ENCODE measurements around the gene NMB. TPM values are rescaled to one million over a fixed set of nuclear protein-coding genes. Genes with fewer than 3 reads are reported as not detected.

Gene NMB
- total and polyA plus RNA-seq, 9 donors = 2.7 to 11.5 (median 7.3) TPM

- Histone ChIP-seq H3K36me3 (no peaks in the 10 kb centered on the region), H3K27me3 (no peaks in the 10 kb centered on the region), H3K4me1 (ENCODE audit: insufficient read depth) (no peaks in the 10 kb centered on the region), H3K4me3 (no peak overlapping the region), H3K9me3 (no peaks in the 10 kb centered on the region), H3K27ac (no peak overlapping the region)
- no peak for DNase-seq
- WGBS, 3 donors = 77 to 85% (median 82%) methylated on average over 5 of the region's 5 CpGs
- intact Hi-C loops (cut with DNase I) = loop anchor here in 1 of 4 donors (10.0 kb wide), 1 partner anchor 59 kb away; the partner anchor contains the start of gene ZNF592
- TF ChIP-seq POLR2A (IDR thresholded peaks at IDR 0.05) = no peak
- no peak for TF ChIP-seq EP300 (IDR thresholded peaks at IDR 0.05)
- TF ChIP-seq CTCF (IDR thresholded peaks at IDR 0.05) = no peak
Measured at GRCh38 chr15:84685304-84685703, 27.3 kb upstream of the NMB start.

GRCh38 chr15:84684092-84684491 lies 26.1 kb upstream of the NMB start:
- intact Hi-C loops (cut with DNase I) = loop anchor here in 1 of 4 donors (10.0 kb wide), 1 partner anchor 61 kb away; the partner anchor contains the start of gene ZNF592
- H3K27ac ChIP-seq = no peak overlapping the region
- DNase-seq = no peak
- no peaks in the 10 kb centered on the region for H3K4me1 ChIP-seq (ENCODE audit: insufficient read depth)
- TF ChIP-seq CTCF (IDR thresholded peaks at IDR 0.05) = no peak
- no peak for TF ChIP-seq EP300 (IDR thresholded peaks at IDR 0.05)
- TF ChIP-seq POLR2A (IDR thresholded peaks at IDR 0.05) = no peak
- no peak overlapping the region for H3K4me3 ChIP-seq
- no peaks in the 10 kb centered on the region for H3K36me3 ChIP-seq
- WGBS, 3 donors = 59 to 94% (median 85%) methylated on average over 1 of the region's 1 CpG
- no peaks in the 10 kb centered on the region for H3K27me3 ChIP-seq
- no peaks in the 10 kb centered on the region for H3K9me3 ChIP-seq

GRCh38 chr15:84681831-84682230 lies 23.8 kb upstream of the NMB start:
- 92 to 96% (median 93%) methylated on average over 3 of the region's 3 CpGs for WGBS, 3 donors
- H3K36me3 ChIP-seq = no peaks in the 10 kb centered on the region
- H3K27ac ChIP-seq = no peak overlapping the region

GRCh38 chr15:84671211-84671610 lies 13.2 kb upstream of the NMB start:
- Histone ChIP-seq H3K4me1 (ENCODE audit: insufficient read depth) (no peaks in the 10 kb centered on the region), H3K4me3 (no peak overlapping the region), H3K27ac (no peak overlapping the region), H3K27me3 (no peaks in the 10 kb centered on the region), H3K9me3 (no peaks in the 10 kb centered on the region), H3K36me3 (no peaks in the 10 kb centered on the region)
- intact Hi-C loops (cut with DNase I) = no loop called here
- TF ChIP-seq CTCF (IDR thresholded peaks at IDR 0.05) (no peak), EP300 (IDR thresholded peaks at IDR 0.05) (no peak), POLR2A (IDR thresholded peaks at IDR 0.05) (no peak)
- DNase-seq = no peak

More at GRCh38 chr15:84681831-84682230, 23.8 kb upstream of the NMB start:
- H3K4me3 ChIP-seq = no peak overlapping the region
- intact Hi-C loops (cut with DNase I) = loop anchor here in 1 of 4 donors (10.0 kb wide), 1 partner anchor 63 kb away; the partner anchor contains the start of gene ZNF592
- H3K9me3 ChIP-seq = no peaks in the 10 kb centered on the region
- no peaks in the 10 kb centered on the region for H3K4me1 ChIP-seq (ENCODE audit: insufficient read depth)
- TF ChIP-seq POLR2A (IDR thresholded peaks at IDR 0.05) (no peak), EP300 (IDR thresholded peaks at IDR 0.05) (no peak), CTCF (IDR thresholded peaks at IDR 0.05) (no peak)
- H3K27me3 ChIP-seq = no peaks in the 10 kb centered on the region
- no peak for DNase-seq
